Measurements from ENCODE around the gene CA12. TPM values are rescaled to one million over a fixed set of nuclear protein-coding genes. Genes with fewer than 3 reads are reported as not detected.

CA12 gene
- total and polyA plus RNA-seq, 9 of the 15 experiments (the other 6 are each of a cell fraction or from before 2014, with no cell fraction given) = 0.01 to 0.78 (median 0.15) TPM; not detected in 1

DNA sequence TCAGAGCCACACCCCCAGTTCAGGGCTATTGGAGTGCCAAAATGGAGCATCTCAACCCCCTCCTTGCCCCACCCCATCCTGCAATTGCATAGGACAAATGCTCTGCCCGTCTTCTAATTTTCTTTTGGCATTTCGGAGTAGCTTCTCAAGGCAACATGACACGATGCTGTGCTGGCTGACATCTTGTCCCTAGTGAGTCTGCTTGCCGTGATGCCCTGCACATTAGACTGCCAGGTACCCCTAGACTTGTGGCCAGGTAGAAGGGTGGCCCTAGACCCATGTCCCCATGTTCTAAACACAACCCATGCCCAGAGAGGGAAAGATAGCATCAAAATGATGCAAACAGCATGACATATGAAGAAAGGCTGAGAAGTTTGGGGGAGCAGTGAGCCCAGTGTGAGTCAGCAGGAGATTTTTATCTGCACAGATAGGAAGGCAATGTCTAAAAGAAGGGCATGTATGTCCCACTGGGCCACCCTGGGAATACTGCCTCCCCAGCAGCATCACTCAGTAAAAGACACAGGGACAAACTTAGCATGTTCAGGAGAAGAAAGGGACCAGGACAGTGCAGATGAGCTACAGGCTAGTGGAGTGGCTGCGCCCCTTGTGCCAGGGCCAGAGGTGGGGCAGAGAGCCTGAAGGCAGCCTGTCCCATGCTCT lies 36.8 kb downstream of the CA12 start (continued):
- TF ChIP-seq ZNF12 (CRISPR knock-in tag; IDR thresholded peaks at IDR 0.05) = no peak
- no peak for TF ChIP-seq SAFB (IDR thresholded peaks at IDR 0.05; ENCODE audit: borderline replicate concordance, low read depth, low read length)
- no peak; the same call in 1 of the 2 replicates for TF ChIP-seq GABPB1 (CRISPR knock-in tag; IDR thresholded peaks at IDR 0.05)
- no peak for TF ChIP-seq RBM15 (IDR thresholded peaks at IDR 0.05; ENCODE audit: insufficient read depth, low read length)
- TF ChIP-seq, protein P1, sequence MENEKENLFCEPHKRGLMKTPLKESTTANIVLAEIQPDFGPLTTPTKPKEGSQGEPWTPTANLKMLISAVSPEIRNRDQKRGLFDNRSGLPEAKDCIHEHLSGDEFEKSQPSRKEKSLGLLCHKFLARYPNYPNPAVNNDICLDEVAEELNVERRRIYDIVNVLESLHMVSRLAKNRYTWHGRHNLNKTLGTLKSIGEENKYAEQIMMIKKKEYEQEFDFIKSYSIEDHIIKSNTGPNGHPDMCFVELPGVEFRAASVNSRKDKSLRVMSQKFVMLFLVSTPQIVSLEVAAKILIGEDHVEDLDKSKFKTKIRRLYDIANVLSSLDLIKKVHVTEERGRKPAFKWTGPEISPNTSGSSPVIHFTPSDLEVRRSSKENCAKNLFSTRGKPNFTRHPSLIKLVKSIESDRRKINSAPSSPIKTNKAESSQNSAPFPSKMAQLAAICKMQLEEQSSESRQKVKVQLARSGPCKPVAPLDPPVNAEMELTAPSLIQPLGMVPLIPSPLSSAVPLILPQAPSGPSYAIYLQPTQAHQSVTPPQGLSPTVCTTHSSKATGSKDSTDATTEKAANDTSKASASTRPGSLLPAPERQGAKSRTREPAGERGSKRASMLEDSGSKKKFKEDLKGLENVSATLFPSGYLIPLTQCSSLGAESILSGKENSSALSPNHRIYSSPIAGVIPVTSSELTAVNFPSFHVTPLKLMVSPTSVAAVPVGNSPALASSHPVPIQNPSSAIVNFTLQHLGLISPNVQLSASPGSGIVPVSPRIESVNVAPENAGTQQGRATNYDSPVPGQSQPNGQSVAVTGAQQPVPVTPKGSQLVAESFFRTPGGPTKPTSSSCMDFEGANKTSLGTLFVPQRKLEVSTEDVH (IDR thresholded peaks at IDR 0.05; ENCODE audit: low read depth, partially characterized antibody) = no peak
- TF ChIP-seq XRCC5 (IDR thresholded peaks at IDR 0.05; ENCODE audit: low read depth, low read length) = no peak
- TF ChIP-seq RCOR1 (IDR thresholded peaks at IDR 0.05; ENCODE audit: borderline replicate concordance in 1 of 2, low read depth in 2 of 2, low read length in 2 of 2) = peak in 1 of 2 experiments; percentile 53; a peak in 1 of 4 replicates
- peak; percentile 81 for TF ChIP-seq BACH1 (tag; IDR thresholded peaks at IDR 0.05)
- no peak for TF ChIP-seq GTF2F1 (IDR thresholded peaks at IDR 0.05; ENCODE audit: low read depth, low read length)
- TF ChIP-seq PKNOX1 (IDR thresholded peaks at IDR 0.05) = peak; percentile 63
- TF ChIP-seq, protein P2, sequence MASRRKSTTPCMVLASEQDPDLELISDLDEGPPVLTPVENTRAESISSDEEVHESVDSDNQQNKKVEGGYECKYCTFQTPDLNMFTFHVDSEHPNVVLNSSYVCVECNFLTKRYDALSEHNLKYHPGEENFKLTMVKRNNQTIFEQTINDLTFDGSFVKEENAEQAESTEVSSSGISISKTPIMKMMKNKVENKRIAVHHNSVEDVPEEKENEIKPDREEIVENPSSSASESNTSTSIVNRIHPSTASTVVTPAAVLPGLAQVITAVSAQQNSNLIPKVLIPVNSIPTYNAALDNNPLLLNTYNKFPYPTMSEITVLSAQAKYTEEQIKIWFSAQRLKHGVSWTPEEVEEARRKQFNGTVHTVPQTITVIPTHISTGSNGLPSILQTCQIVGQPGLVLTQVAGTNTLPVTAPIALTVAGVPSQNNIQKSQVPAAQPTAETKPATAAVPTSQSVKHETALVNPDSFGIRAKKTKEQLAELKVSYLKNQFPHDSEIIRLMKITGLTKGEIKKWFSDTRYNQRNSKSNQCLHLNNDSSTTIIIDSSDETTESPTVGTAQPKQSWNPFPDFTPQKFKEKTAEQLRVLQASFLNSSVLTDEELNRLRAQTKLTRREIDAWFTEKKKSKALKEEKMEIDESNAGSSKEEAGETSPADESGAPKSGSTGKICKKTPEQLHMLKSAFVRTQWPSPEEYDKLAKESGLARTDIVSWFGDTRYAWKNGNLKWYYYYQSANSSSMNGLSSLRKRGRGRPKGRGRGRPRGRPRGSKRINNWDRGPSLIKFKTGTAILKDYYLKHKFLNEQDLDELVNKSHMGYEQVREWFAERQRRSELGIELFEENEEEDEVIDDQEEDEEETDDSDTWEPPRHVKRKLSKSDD (conservative IDR thresholded peaks at IDR 0.05; ENCODE audit: low read length) = no peak
- TF ChIP-seq SMARCE1 (IDR thresholded peaks at IDR 0.05) = peak; percentile 95
- no peak for TF ChIP-seq MTF1 (CRISPR knock-in tag; IDR thresholded peaks at IDR 0.05; ENCODE audit: borderline replicate concordance)
- no peak for TF ChIP-seq KDM1A (IDR thresholded peaks at IDR 0.05)
- no peak for TF ChIP-seq FIP1L1 (IDR thresholded peaks at IDR 0.05; ENCODE audit: low read depth, low read length, poor library complexity, severe bottlenecking)
- TF ChIP-seq TOE1 (IDR thresholded peaks at IDR 0.05; ENCODE audit: borderline replicate concordance) = no peak
- no peak for TF ChIP-seq TOE1 (CRISPR knock-in tag; IDR thresholded peaks at IDR 0.05; ENCODE audit: borderline replicate concordance, low read depth)
- TF ChIP-seq ZNF311 (CRISPR knock-in tag; IDR thresholded peaks at IDR 0.05) = no peak
- TF ChIP-seq HDAC2 (IDR thresholded peaks at IDR 0.05) = no peak; the same call in 1 of the 2 replicates
- TF ChIP-seq, protein P3, sequence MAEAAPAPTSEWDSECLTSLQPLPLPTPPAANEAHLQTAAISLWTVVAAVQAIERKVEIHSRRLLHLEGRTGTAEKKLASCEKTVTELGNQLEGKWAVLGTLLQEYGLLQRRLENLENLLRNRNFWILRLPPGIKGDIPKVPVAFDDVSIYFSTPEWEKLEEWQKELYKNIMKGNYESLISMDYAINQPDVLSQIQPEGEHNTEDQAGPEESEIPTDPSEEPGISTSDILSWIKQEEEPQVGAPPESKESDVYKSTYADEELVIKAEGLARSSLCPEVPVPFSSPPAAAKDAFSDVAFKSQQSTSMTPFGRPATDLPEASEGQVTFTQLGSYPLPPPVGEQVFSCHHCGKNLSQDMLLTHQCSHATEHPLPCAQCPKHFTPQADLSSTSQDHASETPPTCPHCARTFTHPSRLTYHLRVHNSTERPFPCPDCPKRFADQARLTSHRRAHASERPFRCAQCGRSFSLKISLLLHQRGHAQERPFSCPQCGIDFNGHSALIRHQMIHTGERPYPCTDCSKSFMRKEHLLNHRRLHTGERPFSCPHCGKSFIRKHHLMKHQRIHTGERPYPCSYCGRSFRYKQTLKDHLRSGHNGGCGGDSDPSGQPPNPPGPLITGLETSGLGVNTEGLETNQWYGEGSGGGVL (CRISPR knock-in tag; IDR thresholded peaks at IDR 0.05) = no peak
